ENCODE measurements around the gene TMTC4.

DNA sequence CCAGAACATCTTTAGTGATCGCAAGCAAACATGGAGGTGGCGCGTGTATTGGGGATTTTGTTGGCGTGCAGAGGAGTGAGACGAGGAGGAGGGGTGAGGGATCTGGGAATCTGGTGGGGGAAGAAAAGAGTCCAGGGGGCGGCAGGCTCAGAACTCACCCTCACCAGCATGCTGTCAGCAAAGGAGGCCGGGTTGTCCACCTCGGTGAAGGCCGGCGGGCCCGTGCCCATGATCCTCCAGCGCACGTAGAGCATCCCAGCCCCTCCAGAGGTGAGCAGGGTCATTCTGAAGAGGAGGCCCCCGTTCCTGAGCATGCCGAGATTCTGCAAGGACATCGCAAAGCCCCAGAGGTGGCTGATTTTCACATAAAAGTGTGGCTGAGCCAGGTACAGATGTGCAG is 37.2 kb downstream of the TMTC4 start:
- TF ChIP-seq POLR2A (IDR thresholded peaks at IDR 0.05; ENCODE audit: low read length): no peak
- no peak for TF ChIP-seq GATA1 (IDR thresholded peaks at IDR 0.05; ENCODE audit: low read depth, low read length)

Measured in erythroblast (primary cell).